Urinary bladder (tissue), 4 donors: ENCODE data around the gene UHRF1. TPM values are rescaled to one million over a fixed set of nuclear protein-coding genes. Genes with fewer than 3 reads are reported as not detected.
"Not testable (repeated sequence)": the region's sequence is repeated elsewhere in the genome, so short reads cannot be mapped to it uniquely, and the experiment has no call there.

Source experiments
- DNase-seq: peaks from one replicate; pipeline ENCODE4 v3.0.0-alpha.2; 2015; ENCODE audit errors: extremely low spot score
- H3K27ac ChIP-seq: one replicate; pipeline ENCODE4 v1.5.1; 2013; ENCODE audit warnings: low read depth, mild to moderate bottlenecking, moderate library complexity
- H3K36me3 ChIP-seq: one replicate; pipeline ENCODE4 v1.6.1; 2013; ENCODE audit warnings: mild to moderate bottlenecking, moderate library complexity; ENCODE audit not compliant: insufficient read depth
- H3K4me1 ChIP-seq: one replicate; pipeline ENCODE4 v1.6.1; 2013; ENCODE audit warnings: mild to moderate bottlenecking, moderate library complexity; ENCODE audit not compliant: insufficient read depth
- H3K4me3 ChIP-seq: one replicate; pipeline ENCODE4 v1.5.1; 2013; ENCODE audit warnings: low read depth, low read length
- WGBS: extraction: QIAGEN DNeasy Blood & Tissue Kit; methylation state at CpG from one replicate; pipeline ENCODE4 v1.1.7; 2013; 5-methylcytosine and 5-hydroxymethylcytosine counted together
- polyA plus RNA-seq: library from polyadenylated mRNA; stranded (reverse); fragments of 200-250 nt; gene quantifications from one replicate; pipeline ENCODE4 v1.2.3, GENCODE V29; 2013
- total RNA-seq: library from RNA; depleted of rRNA; stranded (reverse); fragments of >200 nt; gene quantifications from one replicate; pipeline ENCODE4 v1.2.3, GENCODE V29; 2014
- donor health status: healthy with polysubstance abuse.
- donor health status: healthy.

The UHRF1 gene
- total and polyA plus RNA-seq, 2 donors: 0.57 to 8.5 TPM

DNA sequence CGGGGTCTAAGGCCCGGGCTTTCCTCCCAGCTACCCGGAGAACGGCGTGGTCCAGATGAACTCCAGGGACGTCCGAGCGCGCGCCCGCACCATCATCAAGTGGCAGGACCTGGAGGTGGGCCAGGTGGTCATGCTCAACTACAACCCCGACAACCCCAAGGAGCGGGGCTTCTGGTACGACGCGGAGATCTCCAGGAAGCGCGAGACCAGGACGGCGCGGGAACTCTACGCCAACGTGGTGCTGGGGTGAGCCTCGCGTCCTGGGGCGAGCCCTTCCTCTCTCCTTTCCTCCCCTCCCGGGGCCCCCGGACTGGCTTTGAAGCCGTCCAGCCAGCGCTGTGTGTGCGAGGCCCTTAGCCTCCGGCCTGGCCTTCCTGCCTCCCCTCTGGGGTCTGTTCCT is 23.4 kb downstream of the UHRF1 start:
- no peak overlapping the region for H3K4me3 ChIP-seq
- H3K4me1 ChIP-seq: no peaks in the 10 kb centered on the region
- no peak for DNase-seq
- H3K27ac ChIP-seq: no peak overlapping the region
- no peaks in the 10 kb centered on the region for H3K36me3 ChIP-seq
- WGBS: 97% methylated on average over 32 of the region's 32 CpGs

DNA sequence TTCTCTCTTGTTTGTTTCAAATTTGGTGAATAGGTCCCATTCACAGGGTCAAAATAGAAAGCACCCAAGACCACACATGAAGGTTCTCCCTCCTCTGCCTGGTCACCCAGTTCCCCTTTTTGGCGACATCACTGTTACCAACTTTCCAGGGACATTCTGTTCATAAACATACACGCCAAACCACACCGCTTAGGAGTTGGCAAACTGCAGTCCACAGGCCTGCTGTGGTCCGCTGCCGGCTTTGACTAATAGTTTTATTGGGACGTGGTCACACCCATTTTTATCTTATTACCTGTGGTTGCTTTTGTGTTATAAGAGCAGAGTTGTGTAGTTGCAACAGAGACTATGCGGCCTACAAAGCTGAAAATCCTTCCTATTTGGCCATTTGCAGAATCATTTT is 24.2 kb downstream of the UHRF1 start:
- Histone ChIP-seq H3K27ac (no peak overlapping the region), H3K36me3 (no peaks in the 10 kb centered on the region), H3K4me3 (no peak overlapping the region), H3K4me1 (no peaks in the 10 kb centered on the region)
- no peak for DNase-seq
- 84% methylated on average over 7 of the region's 7 CpGs for WGBS

DNA sequence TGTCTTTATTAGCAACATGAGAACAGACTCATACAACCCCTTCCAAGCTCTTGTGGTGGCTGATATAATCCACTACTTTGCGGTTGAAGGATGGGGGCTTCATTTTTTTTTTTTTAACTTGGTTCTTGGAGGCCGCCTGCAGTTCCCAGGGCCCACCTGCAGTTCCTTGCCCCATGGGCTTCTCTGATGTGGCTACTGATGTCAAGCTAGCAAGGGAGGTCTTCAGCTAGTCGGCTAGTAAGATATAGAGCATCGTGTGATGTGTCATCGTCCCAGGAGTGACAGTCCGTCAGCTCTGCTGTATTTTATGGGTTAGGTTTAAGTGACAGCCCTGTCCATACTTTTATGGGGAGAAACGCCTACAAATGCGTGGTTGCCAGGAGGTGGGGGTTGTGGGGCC is 26.1 kb downstream of the UHRF1 start:
- Histone ChIP-seq H3K27ac (no peak overlapping the region), H3K4me1 (no peaks in the 10 kb centered on the region), H3K4me3 (no peak overlapping the region), H3K36me3 (no peaks in the 10 kb centered on the region)
- DNase-seq: no peak
- 93% methylated on average over 8 of the region's 8 CpGs for WGBS

DNA sequence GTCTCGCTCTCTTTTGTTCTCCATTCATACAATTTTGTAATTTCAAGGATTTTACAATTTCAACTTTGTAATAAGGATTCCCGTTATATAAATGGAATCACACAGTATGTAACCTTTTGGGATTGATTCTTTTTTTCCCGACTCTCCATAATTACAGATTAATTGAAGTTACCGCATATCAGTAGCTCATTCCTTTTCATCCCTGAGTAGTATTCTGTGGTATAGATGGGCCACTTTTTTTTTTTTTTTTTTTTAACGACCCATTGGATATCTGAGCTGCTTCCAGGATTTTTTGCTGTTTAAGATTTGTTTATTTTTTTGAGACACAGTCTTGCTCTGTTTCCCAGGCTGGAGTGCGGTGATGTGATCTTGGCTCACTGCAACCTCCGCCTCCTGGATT is 27.8 kb downstream of the UHRF1 start:
- H3K27ac ChIP-seq: no peak overlapping the region
- no peaks in the 10 kb centered on the region for H3K4me1 ChIP-seq
- no peak for DNase-seq
- H3K4me3 ChIP-seq: no peak overlapping the region
- WGBS: 90% methylated on average over 7 of the region's 7 CpGs
- no peaks in the 10 kb centered on the region for H3K36me3 ChIP-seq

GRCh38 chr19:4938461-4938860 is 29.2 kb downstream of the UHRF1 start:
- not testable (repeated sequence) for H3K36me3 ChIP-seq, DNase-seq, H3K4me1 ChIP-seq, H3K4me3 ChIP-seq, H3K27ac ChIP-seq
- 96% methylated on average over 4 of the region's 4 CpGs for WGBS

GRCh38 chr19:4939466-4939865 is 30.2 kb downstream of the UHRF1 start:
- Histone ChIP-seq H3K27ac (no peak overlapping the region), H3K4me1 (no peaks in the 10 kb centered on the region), H3K4me3 (no peak overlapping the region), H3K36me3 (no peaks in the 10 kb centered on the region)
- no peak for DNase-seq
- 91% methylated on average over 7 of the region's 7 CpGs for WGBS

- H3K4me1 ChIP-seq, H3K36me3 ChIP-seq, H3K27ac ChIP-seq, H3K4me3 ChIP-seq, DNase-seq: not testable (repeated sequence)
- 98% methylated on average over 35 of the region's 35 CpGs for WGBS
Measured at GRCh38 chr19:4941638-4942169, 32.4 kb downstream of the UHRF1 start.

DNA sequence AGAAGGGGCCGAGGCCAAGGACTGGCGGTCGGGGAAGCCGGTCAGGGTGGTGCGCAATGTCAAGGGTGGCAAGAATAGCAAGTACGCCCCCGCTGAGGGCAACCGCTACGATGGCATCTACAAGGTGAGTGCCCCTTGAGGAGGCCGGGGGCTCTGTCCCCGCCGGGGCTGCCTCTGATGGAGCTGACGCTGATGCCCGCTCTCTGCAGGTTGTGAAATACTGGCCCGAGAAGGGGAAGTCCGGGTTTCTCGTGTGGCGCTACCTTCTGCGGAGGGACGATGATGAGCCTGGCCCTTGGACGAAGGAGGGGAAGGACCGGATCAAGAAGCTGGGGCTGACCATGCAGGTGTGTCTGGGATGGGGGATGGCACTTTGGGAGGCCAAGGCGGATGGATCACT is 41.3 kb downstream of the UHRF1 start:
- not testable (repeated sequence) for H3K4me1 ChIP-seq, H3K27ac ChIP-seq, H3K4me3 ChIP-seq, H3K36me3 ChIP-seq, DNase-seq
- WGBS: 96% methylated on average over 23 of the region's 23 CpGs

- no peak overlapping the region for H3K4me3 ChIP-seq
- 87% methylated on average over 11 of the region's 11 CpGs for WGBS
- H3K36me3 ChIP-seq: no peaks in the 10 kb centered on the region
- no peak for DNase-seq
- no peak overlapping the region for H3K27ac ChIP-seq
- no peaks in the 10 kb centered on the region for H3K4me1 ChIP-seq
Measured at GRCh38 chr19:4951656-4952055, 42.4 kb downstream of the UHRF1 start.

GRCh38 chr19:4952945-4953344 is 43.6 kb downstream of the UHRF1 start:
- Histone ChIP-seq H3K4me1 (no peaks in the 10 kb centered on the region), H3K27ac (no peak overlapping the region), H3K36me3 (no peaks in the 10 kb centered on the region), H3K4me3 (no peak overlapping the region)
- no peak for DNase-seq
- WGBS: 92% methylated on average over 18 of the region's 18 CpGs

DNA sequence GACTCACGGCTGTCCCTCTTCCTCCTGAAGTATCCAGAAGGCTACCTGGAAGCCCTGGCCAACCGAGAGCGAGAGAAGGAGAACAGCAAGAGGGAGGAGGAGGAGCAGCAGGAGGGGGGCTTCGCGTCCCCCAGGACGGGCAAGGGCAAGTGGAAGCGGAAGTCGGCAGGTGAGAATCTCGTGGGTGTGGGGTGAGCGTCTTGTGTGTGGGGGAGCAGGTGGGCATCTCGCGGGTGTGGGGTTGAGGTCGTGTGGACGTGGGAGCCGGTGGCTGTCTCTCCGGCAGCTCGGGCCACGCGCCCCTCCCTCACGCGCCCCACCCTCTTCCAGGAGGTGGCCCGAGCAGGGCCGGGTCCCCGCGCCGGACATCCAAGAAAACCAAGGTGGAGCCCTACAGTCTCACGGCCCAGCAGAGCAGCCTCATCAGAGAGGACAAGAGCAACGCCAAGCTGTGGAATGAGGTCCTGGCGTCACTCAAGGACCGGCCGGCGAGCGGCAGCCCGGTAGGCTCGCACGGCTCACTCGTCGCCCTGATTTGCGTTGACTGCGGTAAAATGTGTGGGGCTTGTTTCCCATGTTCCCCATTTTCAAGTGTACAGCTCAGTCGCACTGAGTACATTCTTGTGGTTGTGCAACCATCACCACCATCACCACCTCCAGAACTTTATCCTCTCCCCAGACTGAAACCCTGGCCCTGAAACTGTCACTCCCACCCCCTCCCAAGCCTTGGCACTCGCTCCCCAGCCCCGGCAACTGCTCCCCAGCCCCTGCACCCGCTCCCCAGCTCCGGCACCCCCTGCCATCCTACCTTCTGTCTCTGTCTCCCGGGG is 45.2 kb downstream of the UHRF1 start:
- not testable (repeated sequence) for H3K27ac ChIP-seq, H3K4me1 ChIP-seq, H3K36me3 ChIP-seq, DNase-seq, H3K4me3 ChIP-seq
- WGBS: 93% methylated on average over 44 of the region's 46 CpGs

- no peak overlapping the region for H3K4me3 ChIP-seq
- H3K27ac ChIP-seq: no peak overlapping the region
- H3K4me1 ChIP-seq: no peaks in the 10 kb centered on the region
- H3K36me3 ChIP-seq: no peaks in the 10 kb centered on the region
- no peak for DNase-seq
- WGBS: 95% methylated on average over 10 of the region's 10 CpGs
Measured at GRCh38 chr19:4955274-4955673, 46.0 kb downstream of the UHRF1 start.

- H3K4me3 ChIP-seq: no peak overlapping the region
- 93% methylated on average over 8 of the region's 8 CpGs for WGBS
- no peak overlapping the region for H3K27ac ChIP-seq
- no peak for DNase-seq
- H3K4me1 ChIP-seq: no peaks in the 10 kb centered on the region
- H3K36me3 ChIP-seq: no peaks in the 10 kb centered on the region
Measured at GRCh38 chr19:4957981-4958380, 48.7 kb downstream of the UHRF1 start.

DNA sequence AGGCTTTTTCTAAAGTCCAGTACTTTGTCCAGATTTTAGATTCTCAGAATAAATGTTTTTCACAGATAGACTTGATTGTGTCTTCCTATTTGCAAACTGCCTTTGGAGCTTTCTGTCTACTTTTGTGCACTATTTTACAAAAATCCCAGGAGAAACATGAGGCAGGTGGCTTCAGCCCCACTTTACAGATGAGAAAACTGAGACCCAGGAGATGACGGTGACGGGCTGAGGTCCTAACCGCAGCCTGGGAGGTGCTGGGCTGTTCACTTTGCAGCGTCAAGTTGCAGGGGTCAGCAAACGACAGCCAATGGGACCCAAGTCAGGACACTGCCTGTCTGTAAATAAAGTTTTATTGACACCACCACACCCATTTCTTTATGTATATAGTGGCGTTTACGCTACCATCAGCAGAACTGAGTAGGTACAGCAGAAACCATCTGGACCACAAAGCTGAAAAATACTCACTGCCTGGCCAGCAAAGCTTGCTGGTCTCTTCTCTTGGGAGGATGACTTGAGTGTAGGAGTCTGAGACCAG is 52.9 kb downstream of the UHRF1 start:
- DNase-seq: no peak
- Histone ChIP-seq H3K36me3 (no peaks in the 10 kb centered on the region), H3K4me1 (no peaks in the 10 kb centered on the region), H3K4me3 (no peak overlapping the region), H3K27ac (no peak overlapping the region)
- 96% methylated on average over 7 of the region's 7 CpGs for WGBS
